Liver (tissue), 9 donors: ENCODE results near the gene LDHAL6B. TPM values are rescaled to one million over a fixed set of nuclear protein-coding genes. Genes with fewer than 3 reads are reported as not detected.

Experiments used
- DNase-seq: peaks from one replicate; pipeline ENCODE4 v3.0.0-alpha.2; 2017; ENCODE audit warnings: low spot score
- H3K27ac ChIP-seq, 2 donors: one replicate each; pipeline ENCODE4 v1.7.0; 2013; ENCODE audit warnings: inconsistent platforms in 2 of 2, low read length in 2 of 2, control low read depth in 1 of 2, low read depth in 1 of 2, mild to moderate bottlenecking in 1 of 2
- H3K27me3 ChIP-seq, 4 donors: one replicate each; pipeline versions ENCODE4 v1.6.1 to v1.7.0; 2013; ENCODE audit warnings: low read length in 3 of 4, inconsistent platforms in 1 of 4, mild to moderate bottlenecking in 1 of 4, moderate library complexity in 1 of 4; ENCODE audit not compliant: control insufficient read depth in 4 of 4, insufficient read depth in 4 of 4
- H3K36me3 ChIP-seq, 4 donors: one replicate each; pipeline versions ENCODE4 v1.6.1 to v1.7.0; 2013; ENCODE audit warnings: low read length in 3 of 4, mild to moderate bottlenecking in 3 of 4, low read depth in 1 of 4, moderate library complexity in 1 of 4; ENCODE audit not compliant: control insufficient read depth in 4 of 4, insufficient read depth in 3 of 4
- H3K4me1 ChIP-seq, 4 donors: one replicate each; pipeline versions ENCODE4 v1.6.1 to v1.7.0; 2013; ENCODE audit warnings: low read length in 3 of 4, mild to moderate bottlenecking in 3 of 4, moderate library complexity in 1 of 4; ENCODE audit not compliant: control insufficient read depth in 4 of 4, insufficient read depth in 4 of 4
- H3K4me3 ChIP-seq, 3 donors: one replicate each; pipeline versions ENCODE4 v1.6.1 to v1.7.0; 2013; ENCODE audit warnings: low read length in 3 of 3, control low read depth in 1 of 3, low read depth in 1 of 3, mild to moderate bottlenecking in 1 of 3
- H3K9ac ChIP-seq, 2 donors: one replicate each; pipeline ENCODE4 v1.7.0; 2013; ENCODE audit warnings: low read length in 2 of 2, mild to moderate bottlenecking in 2 of 2, moderate library complexity in 2 of 2, control low read depth in 1 of 2, low read depth in 1 of 2
- H3K9me3 ChIP-seq, 4 donors: one replicate each; pipeline versions ENCODE4 v1.6.1 to v1.7.0; 2013; ENCODE audit warnings: low read length in 3 of 4; ENCODE audit not compliant: control insufficient read depth in 4 of 4
- ATF3 ChIP-seq: IDR thresholded peaks from 2 replicates; pipeline ENCODE4 v1.6.1; 2016; ENCODE audit warnings: antibody characterized with exemption
- EGR1 ChIP-seq, 2 donors: IDR thresholded peaks; 2 replicates each; pipeline ENCODE4 v1.6.1; 2016 to 2018; ENCODE audit warnings: antibody characterized with exemption in 2 of 2, low read depth in 2 of 2
- FOXA1 ChIP-seq: IDR thresholded peaks from 2 replicates; pipeline ENCODE4 v1.6.1; 2016; ENCODE audit warnings: antibody characterized with exemption
- SP1 ChIP-seq: IDR thresholded peaks from 2 replicates; pipeline ENCODE4 v1.6.1; 2018; ENCODE audit warnings: antibody characterized with exemption, mild to moderate bottlenecking
- TAF1 ChIP-seq: conservative IDR thresholded peaks from 2 replicates; pipeline ENCODE4 v1.6.1; 2016; ENCODE audit warnings: antibody characterized with exemption, mild to moderate bottlenecking
- YY1 ChIP-seq: IDR thresholded peaks from 2 replicates; pipeline ENCODE4 v1.6.1; 2016; ENCODE audit warnings: antibody characterized with exemption, mild to moderate bottlenecking
- ZBTB33 ChIP-seq: IDR thresholded peaks from 2 replicates; pipeline ENCODE4 v1.6.1; 2016; ENCODE audit warnings: antibody characterized with exemption
- WGBS: extraction: QIAGEN DNeasy Blood & Tissue Kit; methylation state at CpG from one replicate; pipeline ENCODE4 v1.1.7; 2013; 5-methylcytosine and 5-hydroxymethylcytosine counted together
- polyA plus RNA-seq, 2 donors: library from polyadenylated mRNA; stranded (reverse) in 1 of 2; unstranded in 1 of 2; fragments of 200-250 nt in 1 of 2; fragments of >200 nt in 1 of 2; fragmentation: Nextera tagmentation in 1 of 2; extraction: Ambion mirVana in 1 of 2; gene quantifications; one replicate each; pipeline versions ENCODE4 v1.2.1 to v1.2.3, GENCODE V29; 2013 to 2015
- total RNA-seq, 2 donors: library from RNA; depleted of rRNA; stranded (reverse); fragments of >200 nt; gene quantifications; one replicate each; pipeline ENCODE4 v1.2.3, GENCODE V29; 2014
- donor health status: healthy.
- donor health status: healthy.
- donor health status: healthy.
- donor health status: healthy.
- donor health status: healthy.

Gene LDHAL6B
- total and polyA plus RNA-seq, 4 donors = not detected

GRCh38 chr15:59200560-59200959, 6.1 kb upstream of the LDHAL6B start:
- WGBS = 98% methylated on average over 9 of the region's 9 CpGs

DNA sequence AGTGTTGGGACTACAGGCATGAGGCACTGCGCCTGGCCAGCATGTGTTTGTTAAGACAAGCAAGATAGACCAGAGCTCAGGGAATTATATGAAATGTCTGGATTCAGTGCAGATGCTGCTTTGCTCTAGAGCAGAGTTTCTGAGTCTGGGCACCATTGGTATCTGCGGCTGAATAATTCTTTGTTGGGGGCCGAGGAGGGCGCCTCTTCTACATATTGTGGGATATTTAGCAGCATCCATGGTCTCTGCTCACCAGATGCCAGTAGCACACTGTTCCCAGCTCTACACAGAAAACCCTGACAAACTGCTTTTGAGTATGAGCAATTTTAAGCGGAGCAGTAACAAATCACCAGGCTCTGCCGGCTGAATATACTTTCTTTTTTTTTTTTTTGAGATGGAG, 3.6 kb upstream of the LDHAL6B start:
- 97% methylated on average over 6 of the region's 6 CpGs for WGBS
- no peaks in the 10 kb centered on the region for H3K4me1 ChIP-seq
- no peaks in the 10 kb centered on the region for H3K9me3 ChIP-seq
- DNase-seq = no peak
- no peak overlapping the region for H3K4me3 ChIP-seq
- no peak for TF ChIP-seq ATF3
- no peak for TF ChIP-seq ZBTB33
- H3K27me3 ChIP-seq = no peaks in the 10 kb centered on the region
- H3K9ac ChIP-seq = no peak overlapping the region
- peaks cover 0 to 73% (median 52%) of the 10 kb centered on the region in 4 donors for H3K36me3 ChIP-seq
- no peak overlapping the region for H3K27ac ChIP-seq

More at GRCh38 chr15:59200560-59200959, 6.1 kb upstream of the LDHAL6B start:
- Histone ChIP-seq H3K36me3 (peaks cover 0 to 62% (median 36%) of the 10 kb centered on the region in 4 donors), H3K27me3 (no peaks in the 10 kb centered on the region), H3K4me1 (no peaks in the 10 kb centered on the region), H3K4me3 (no peak overlapping the region), H3K9me3 (no peaks in the 10 kb centered on the region), H3K9ac (no peak overlapping the region), H3K27ac (no peak overlapping the region)
- DNase-seq = no peak
- TF ChIP-seq TAF1 (no peak), EGR1 (IDR thresholded peaks at IDR 0.05; ENCODE audit: low read depth in 2 of 2) (no peak)

DNA sequence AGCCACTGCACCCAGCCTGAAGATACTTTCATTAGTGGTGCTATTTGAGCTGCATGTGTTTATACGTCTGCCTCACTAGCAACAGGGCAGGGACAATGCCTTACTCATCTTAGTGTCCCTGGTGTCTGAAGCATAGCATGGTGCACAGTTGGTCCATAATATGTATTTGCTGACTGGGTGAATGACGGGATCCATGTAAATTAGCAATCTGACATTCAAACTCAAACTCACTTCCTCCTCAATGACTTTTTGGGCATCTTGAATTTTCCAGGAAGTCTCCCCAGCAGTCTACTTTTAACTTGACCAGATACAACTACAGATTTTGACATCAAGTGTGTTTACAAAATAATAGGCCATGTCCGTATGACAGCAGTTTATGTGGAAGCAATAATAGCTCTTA, 3.0 kb upstream of the LDHAL6B start:
- DNase-seq = no peak
- TF ChIP-seq ZBTB33 (no peak), YY1 (no peak), FOXA1 (no peak), ATF3 (no peak), SP1 (no peak), EGR1 (IDR thresholded peaks at IDR 0.05; ENCODE audit: low read depth in 2 of 2) (no peak)
- no peaks in the 10 kb centered on the region for H3K27me3 ChIP-seq
- no peak overlapping the region for H3K4me3 ChIP-seq
- H3K36me3 ChIP-seq = peaks cover 0 to 75% (median 54%) of the 10 kb centered on the region in 4 donors
- no peak overlapping the region for H3K9ac ChIP-seq
- 89% methylated on average over 3 of the region's 3 CpGs for WGBS
- H3K27ac ChIP-seq = no peak overlapping the region
- H3K4me1 ChIP-seq = no peaks in the 10 kb centered on the region
- H3K9me3 ChIP-seq = no peaks in the 10 kb centered on the region
